ENCODE data around the gene IL31.

DNA sequence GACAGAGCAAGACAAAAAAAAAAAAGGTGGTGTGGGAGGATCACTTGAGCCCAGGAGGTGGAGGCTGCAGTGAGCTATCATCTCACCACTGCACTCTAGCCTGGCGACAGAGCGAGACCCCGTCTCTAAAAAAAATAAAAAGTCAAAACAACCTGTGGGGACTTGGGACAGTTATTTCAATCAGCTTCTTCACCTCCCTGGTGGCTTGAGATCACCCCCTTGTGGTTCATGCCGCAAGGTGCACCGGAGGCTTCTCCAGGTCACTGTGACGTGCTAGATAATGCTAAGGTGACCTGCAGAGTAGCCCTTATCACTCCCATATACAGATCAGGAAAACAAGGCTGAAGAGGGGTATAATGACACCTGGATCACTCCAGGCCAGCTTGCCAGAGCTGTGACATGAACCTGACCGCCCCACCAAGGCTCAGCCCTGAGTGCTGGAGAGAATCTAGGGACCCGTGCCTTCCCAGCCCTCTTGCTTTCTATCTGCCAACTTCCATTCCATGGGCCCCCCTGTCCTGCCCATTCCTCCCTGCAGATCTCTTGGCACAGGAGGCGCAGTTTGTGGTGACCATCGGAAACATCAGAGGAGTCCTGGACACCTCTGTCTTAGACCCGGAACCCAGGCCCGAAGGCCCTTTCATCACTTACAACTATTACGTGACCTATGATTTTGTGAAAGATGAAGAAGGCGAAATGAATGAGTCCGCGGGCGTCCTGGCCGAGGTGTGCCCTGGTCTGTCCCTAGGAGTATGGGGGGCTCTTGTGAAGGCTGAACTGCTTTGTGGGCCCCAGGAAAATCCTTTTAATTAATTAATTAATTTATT is 17.0 kb upstream of the IL31 start:
- TF ChIP-seq CTCF (IDR thresholded peaks at IDR 0.05) (peak; percentile 71), ESRRA (IDR thresholded peaks at IDR 0.05; ENCODE audit: borderline replicate concordance, low read length) (no peak), POLR2A (IDR thresholded peaks at IDR 0.05; ENCODE audit: low read length) (no peak), SMC3 (IDR thresholded peaks at IDR 0.05) (peak; percentile 75), ZC3H11A (IDR thresholded peaks at IDR 0.05) (no peak), CEBPB (IDR thresholded peaks at IDR 0.05) (no peak), MAX (IDR thresholded peaks at IDR 0.05) (no peak)
- TF ChIP-seq, protein P1, sequence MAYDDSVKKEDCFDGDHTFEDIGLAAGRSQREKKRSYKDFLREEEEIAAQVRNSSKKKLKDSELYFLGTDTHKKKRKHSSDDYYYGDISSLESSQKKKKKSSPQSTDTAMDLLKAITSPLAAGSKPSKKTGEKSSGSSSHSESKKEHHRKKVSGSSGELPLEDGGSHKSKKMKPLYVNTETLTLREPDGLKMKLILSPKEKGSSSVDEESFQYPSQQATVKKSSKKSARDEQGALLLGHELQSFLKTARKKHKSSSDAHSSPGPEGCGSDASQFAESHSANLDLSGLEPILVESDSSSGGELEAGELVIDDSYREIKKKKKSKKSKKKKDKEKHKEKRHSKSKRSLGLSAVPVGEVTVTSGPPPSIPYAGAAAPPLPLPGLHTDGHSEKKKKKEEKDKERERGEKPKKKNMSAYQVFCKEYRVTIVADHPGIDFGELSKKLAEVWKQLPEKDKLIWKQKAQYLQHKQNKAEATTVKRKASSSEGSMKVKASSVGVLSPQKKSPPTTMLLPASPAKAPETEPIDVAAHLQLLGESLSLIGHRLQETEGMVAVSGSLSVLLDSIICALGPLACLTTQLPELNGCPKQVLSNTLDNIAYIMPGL (CRISPR knock-in tag; IDR thresholded peaks at IDR 0.05; ENCODE audit: borderline replicate concordance), result no peak
